Measurements from ENCODE around the gene DPP4. TPM values are rescaled to one million over a fixed set of nuclear protein-coding genes. Genes with fewer than 3 reads are reported as not detected.

Gene DPP4
- total and polyA plus RNA-seq, 2 of the 13 experiments (the other 11 are each of a cell fraction or from before 2014, with no cell fraction given) = 39.4 to 109 TPM

DNA sequence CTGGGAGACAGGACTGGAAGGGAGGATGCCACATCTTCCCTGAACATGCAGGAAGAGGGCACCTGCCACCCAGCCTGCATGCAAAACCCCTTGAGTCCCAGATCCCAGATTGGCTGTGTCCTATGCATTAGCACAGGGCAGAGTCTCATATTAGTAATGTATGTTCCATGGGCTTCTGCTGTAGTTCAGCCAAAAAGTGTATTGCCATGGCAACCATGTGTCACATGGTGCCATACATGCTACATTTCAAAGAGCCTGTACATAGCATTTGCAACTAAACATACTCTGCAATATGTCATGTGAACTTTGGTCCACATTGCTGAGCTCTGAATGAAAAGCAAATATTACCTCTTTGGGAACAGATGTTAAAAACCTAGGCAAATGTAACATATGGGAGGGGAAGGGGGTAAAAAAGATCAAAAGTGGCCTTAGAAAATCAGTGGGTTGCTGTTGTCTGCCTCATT is 78.4 kb downstream of the DPP4 start (continued):
- TF ChIP-seq, protein P1, sequence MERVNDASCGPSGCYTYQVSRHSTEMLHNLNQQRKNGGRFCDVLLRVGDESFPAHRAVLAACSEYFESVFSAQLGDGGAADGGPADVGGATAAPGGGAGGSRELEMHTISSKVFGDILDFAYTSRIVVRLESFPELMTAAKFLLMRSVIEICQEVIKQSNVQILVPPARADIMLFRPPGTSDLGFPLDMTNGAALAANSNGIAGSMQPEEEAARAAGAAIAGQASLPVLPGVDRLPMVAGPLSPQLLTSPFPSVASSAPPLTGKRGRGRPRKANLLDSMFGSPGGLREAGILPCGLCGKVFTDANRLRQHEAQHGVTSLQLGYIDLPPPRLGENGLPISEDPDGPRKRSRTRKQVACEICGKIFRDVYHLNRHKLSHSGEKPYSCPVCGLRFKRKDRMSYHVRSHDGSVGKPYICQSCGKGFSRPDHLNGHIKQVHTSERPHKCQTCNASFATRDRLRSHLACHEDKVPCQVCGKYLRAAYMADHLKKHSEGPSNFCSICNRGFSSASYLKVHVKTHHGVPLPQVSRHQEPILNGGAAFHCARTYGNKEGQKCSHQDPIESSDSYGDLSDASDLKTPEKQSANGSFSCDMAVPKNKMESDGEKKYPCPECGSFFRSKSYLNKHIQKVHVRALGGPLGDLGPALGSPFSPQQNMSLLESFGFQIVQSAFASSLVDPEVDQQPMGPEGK (CRISPR knock-in tag; IDR thresholded peaks at IDR 0.05) = peak; percentile 48; the same call in 1 of the 2 replicates
- TF ChIP-seq MYC (CRISPR knock-in tag; IDR thresholded peaks at IDR 0.05; ENCODE audit: borderline replicate concordance) = no peak
- peak; percentile 29; the same call in 1 of the 2 replicates for TF ChIP-seq RAD51 (IDR thresholded peaks at IDR 0.05; ENCODE audit: borderline replicate concordance)
- TF ChIP-seq NCOR1 (IDR thresholded peaks at IDR 0.05; ENCODE audit: borderline replicate concordance, low read length) = peak; percentile 62; the same call in 1 of the 2 replicates
- peak; percentile 89; the same call in 2 of the 3 replicates for TF ChIP-seq MXI1 (IDR thresholded peaks at IDR 0.05; ENCODE audit: borderline replicate concordance, low read depth, low read length)
- peak; percentile 84 for TF ChIP-seq ASH2L (IDR thresholded peaks at IDR 0.05; ENCODE audit: insufficient read length, low read depth, low read length)
- no peak for TF ChIP-seq ZNF326 (CRISPR knock-in tag; IDR thresholded peaks at IDR 0.05; ENCODE audit: borderline replicate concordance)
- peak; percentile 19; the same call in 1 of the 2 replicates for TF ChIP-seq MIER3 (CRISPR knock-in tag; IDR thresholded peaks at IDR 0.05; ENCODE audit: borderline replicate concordance)
- TF ChIP-seq AGO1 (IDR thresholded peaks at IDR 0.05; ENCODE audit: low read depth, low read length, poor library complexity, severe bottlenecking) = no peak
- TF ChIP-seq NCOA2 (CRISPR knock-in tag; IDR thresholded peaks at IDR 0.05) = 0 out of 2 replicates have a peak, but pooled peaks have one; percentile 18
- peak in 1 of 2 experiments; percentile 27; a peak in 1 of 4 replicates for TF ChIP-seq MAFK (conservative IDR thresholded peaks at IDR 0.05 in 1 of 2, IDR thresholded peaks at IDR 0.05 in 1 of 2; ENCODE audit: low read length in 2 of 2)
- no peak for TF ChIP-seq MTA3 (CRISPR knock-in tag; IDR thresholded peaks at IDR 0.05)
- TF ChIP-seq MNT (IDR thresholded peaks at IDR 0.05) = peak; percentile 76
- TF ChIP-seq ZGPAT (CRISPR knock-in tag; IDR thresholded peaks at IDR 0.05) = 0 out of 2 replicates have a peak, but pooled peaks have one; percentile 41
- peak; percentile 81; the same call in 1 of the 2 replicates for TF ChIP-seq HMG20A (CRISPR knock-in tag; IDR thresholded peaks at IDR 0.05; ENCODE audit: borderline replicate concordance)
- TF ChIP-seq MED1 (CRISPR knock-in tag; IDR thresholded peaks at IDR 0.05) = 0 out of 2 replicates have a peak, but pooled peaks have one; percentile 19
- peak; percentile 63 for TF ChIP-seq CEBPG (CRISPR knock-in tag; IDR thresholded peaks at IDR 0.05)
- TF ChIP-seq EP300 (IDR thresholded peaks at IDR 0.05; ENCODE audit: low read depth in 2 of 2, low read length in 2 of 2) = peak in 1 of 2 experiments; percentile 51; a peak in 2 of 4 replicates
- no peak; the same call in 1 of the 2 replicates for TF ChIP-seq EP300 (CRISPR knock-in tag; IDR thresholded peaks at IDR 0.05; ENCODE audit: borderline replicate concordance)
- TF ChIP-seq THAP11 (CRISPR knock-in tag; IDR thresholded peaks at IDR 0.05) = peak; percentile 49; the same call in 1 of the 2 replicates
- TF ChIP-seq IKZF5 (CRISPR knock-in tag; IDR thresholded peaks at IDR 0.05) = peak; percentile 61; the same call in 1 of the 2 replicates
- TF ChIP-seq FOXA3 (CRISPR knock-in tag; IDR thresholded peaks at IDR 0.05) = peak; percentile 73
- 0 out of 4 replicates have a peak, but pooled peaks of 1 of the 2 experiments have one; percentile 39 for TF ChIP-seq KLF16 (CRISPR knock-in tag; IDR thresholded peaks at IDR 0.05)
- TF ChIP-seq KDM1A (CRISPR knock-in tag; IDR thresholded peaks at IDR 0.05) = no peak
- peak; percentile 45 for TF ChIP-seq SALL1 (CRISPR knock-in tag; IDR thresholded peaks at IDR 0.05)
- peak; percentile 86 for TF ChIP-seq HNF4A (CRISPR knock-in tag; IDR thresholded peaks at IDR 0.05)
